ENCODE measurements around the gene IL23A.

GRCh38 chr12:56339158-56339422 lies 406 bp downstream of the IL23A start:
- TF ChIP-seq CTCF (IDR thresholded peaks at IDR 0.05) (no peak), POLR2A (IDR thresholded peaks at IDR 0.05) (no peak)

Data from thyroid gland (tissue), 4 donors.